H1 (cell line): ENCODE measurements around the gene MAPK4. TPM values are rescaled to one million over a fixed set of nuclear protein-coding genes. Genes with fewer than 3 reads are reported as not detected.

Experiments used
- CTCF ChIA-PET: fragments of 300-600 bp; sonication (Branson Sonifier 250); formaldehyde crosslinking; loops from one replicate; lab custom pipeline; 2021; ENCODE audit not compliant: partially characterized antibody; lab: Charles Lee
- POLR2A ChIA-PET: fragments of 300-600 bp; sonication (Branson Sonifier 250); formaldehyde crosslinking; loops from one replicate; lab custom pipeline; 2021; ENCODE audit warnings: inconsistent platforms; ENCODE audit not compliant: partially characterized antibody; lab: Charles Lee
- DNase-seq, 2 experiments: peaks; one replicate each; pipeline versions ENCODE4 v3.0.0 to v3.0.0-alpha.2; 2010 to 2022; ENCODE audit warnings: low spot score in 2 of 2, low read depth in 1 of 2, mixed read lengths in 1 of 2
- FAIRE-seq: peaks from 2 replicates; lab custom pipeline; 2011; peaks lifted over from hg19 to GRCh38; lab: Jason Lieb, UNC
- H2AFZ ChIP-seq: 2 replicates; pipeline ENCODE4 v1.8.1; 2012; ENCODE audit warnings: low read length, inconsistent platforms
- H2AK5ac ChIP-seq: 2 replicates; pipeline ENCODE4 v1.6.1; 2013; ENCODE audit warnings: low read depth, low read length
- H2BK120ac ChIP-seq: replicated peaks from 2 replicates; pipeline ENCODE3; 2013; ENCODE audit warnings: low read depth, low read length, inconsistent platforms
- H2BK12ac ChIP-seq: 2 replicates; pipeline ENCODE4 v1.6.1; 2013; ENCODE audit warnings: low read depth, low read length
- H2BK15ac ChIP-seq: 2 replicates; pipeline ENCODE4 v1.6.1; 2013; ENCODE audit warnings: low read length
- H2BK20ac ChIP-seq: 2 replicates; pipeline ENCODE4 v1.6.1; 2013; ENCODE audit warnings: low read length
- H2BK5ac ChIP-seq: 2 replicates; pipeline ENCODE4 v1.6.1; 2013; ENCODE audit warnings: low read depth, low read length
- H3K14ac ChIP-seq: 2 replicates; pipeline ENCODE4 v1.6.1; 2013; ENCODE audit warnings: inconsistent platforms; ENCODE audit not compliant: insufficient read length
- H3K18ac ChIP-seq: 2 replicates; pipeline ENCODE4 v1.6.1; 2013; ENCODE audit warnings: low read length; ENCODE audit errors: extremely low read depth
- H3K23ac ChIP-seq: 2 replicates; pipeline ENCODE4 v1.6.1; 2013; ENCODE audit warnings: inconsistent platforms; ENCODE audit not compliant: insufficient read length
- H3K23me2 ChIP-seq: 2 replicates; pipeline ENCODE4 v1.6.1; 2013; ENCODE audit warnings: low read depth, low read length
- H3K27ac ChIP-seq: 2 replicates; pipeline ENCODE4 v1.6.1; 2011; ENCODE audit warnings: low read depth, low read length, inconsistent platforms
- H3K27me3 ChIP-seq, 4 experiments: replicated peaks in 1 of 4; 1 replicate in 1 of 4; 2 replicates in 3 of 4; pipeline versions ENCODE4 v1.6.1 to v1.8.1; 2011 to 2013; ENCODE audit warnings: low read length in 3 of 4, mild to moderate bottlenecking in 3 of 4, inconsistent platforms in 2 of 4, mixed read lengths in 2 of 4, moderate library complexity in 1 of 4; ENCODE audit not compliant: control insufficient read depth in 3 of 4, insufficient read depth in 3 of 4; ENCODE audit errors: extremely low read depth in 1 of 4
- H3K36me3 ChIP-seq, 4 experiments: 2 replicates each; pipeline versions ENCODE4 v1.6.1 to v1.8.1; 2011 to 2013; ENCODE audit warnings: mild to moderate bottlenecking in 4 of 4, low read length in 3 of 4, moderate library complexity in 2 of 4, control low read depth in 1 of 4, inconsistent platforms in 1 of 4; ENCODE audit not compliant: insufficient read depth in 4 of 4, control insufficient read depth in 2 of 4
- H3K4ac ChIP-seq: replicated peaks from 2 replicates; pipeline ENCODE3; 2013; ENCODE audit warnings: low read length, low read depth, mixed read lengths, inconsistent platforms; ENCODE audit not compliant: insufficient read length
- H3K4me1 ChIP-seq, 4 experiments: replicated peaks in 1 of 4; 1 replicate in 1 of 4; 2 replicates in 3 of 4; pipeline versions ENCODE4 v1.6.1 to v1.8.1; 2011 to 2013; ENCODE audit warnings: low read length in 3 of 4, inconsistent platforms in 2 of 4, mixed read lengths in 1 of 4; ENCODE audit not compliant: insufficient read depth in 4 of 4, control insufficient read depth in 3 of 4
- H3K4me2 ChIP-seq, 2 experiments: 2 replicates each; pipeline versions ENCODE4 v1.6.1 to v1.8.1; 2011 to 2013; ENCODE audit warnings: low read depth in 2 of 2, low read length in 2 of 2, control low read depth in 1 of 2, inconsistent platforms in 1 of 2, mild to moderate bottlenecking in 1 of 2; ENCODE audit not compliant: insufficient read depth in 1 of 2
- H3K4me3 ChIP-seq, 4 experiments: fragments of 200-600, 300-600 bp in 1 of 4; sonication (generic), shearing (Covaris generic), sonication (Bioruptor Twin) in 1 of 4; 2 replicates each; pipeline versions ENCODE4 v1.5.1 to v1.8.1; 2011 to 2016; ENCODE audit warnings: low read length in 4 of 4, low read depth in 3 of 4, control low read depth in 2 of 4, inconsistent platforms in 2 of 4, mild to moderate bottlenecking in 2 of 4, mixed read lengths in 1 of 4, moderate library complexity in 1 of 4; ENCODE audit not compliant: insufficient read depth in 2 of 4; ENCODE audit errors: extremely low read depth in 1 of 4
- H3K56ac ChIP-seq: replicated peaks from 2 replicates; pipeline ENCODE3; 2013; ENCODE audit warnings: low read depth, mild to moderate bottlenecking, mixed read lengths, low read length, inconsistent platforms; ENCODE audit not compliant: insufficient read length
- H3K79me1 ChIP-seq: 2 replicates; pipeline ENCODE4 v1.6.1; 2013; ENCODE audit warnings: low read depth, low read length, control low read depth
- H3K79me2 ChIP-seq, 2 experiments: 2 replicates each; pipeline versions ENCODE4 v1.6.1 to v1.8.1; 2012 to 2013; ENCODE audit warnings: low read length in 2 of 2, mild to moderate bottlenecking in 2 of 2, inconsistent platforms in 1 of 2; ENCODE audit not compliant: insufficient read depth in 2 of 2, control insufficient read depth in 1 of 2
- H3K9ac ChIP-seq, 4 experiments: replicated peaks in 1 of 4; 1 replicate in 1 of 4; 2 replicates in 3 of 4; pipeline versions ENCODE4 v1.6.1 to v1.8.1; 2011 to 2013; ENCODE audit warnings: low read depth in 3 of 4, low read length in 3 of 4, control low read depth in 2 of 4, mild to moderate bottlenecking in 2 of 4, moderate library complexity in 2 of 4, inconsistent platforms in 1 of 4; ENCODE audit errors: extremely low read depth in 1 of 4
- H3K9me3 ChIP-seq, 2 experiments: 2 replicates each; pipeline versions ENCODE4 v1.6.1 to v1.8.1; 2012 to 2013; ENCODE audit warnings: mild to moderate bottlenecking in 2 of 2, moderate library complexity in 2 of 2, control low read depth in 1 of 2, inconsistent platforms in 1 of 2, low read depth in 1 of 2, low read length in 1 of 2, mixed read lengths in 1 of 2; ENCODE audit not compliant: insufficient read depth in 2 of 2
- H4K20me1 ChIP-seq, 2 experiments: replicated peaks in 1 of 2; 2 replicates each; pipeline versions ENCODE3 to v1.8.1; 2011 to 2013; ENCODE audit warnings: inconsistent platforms in 2 of 2, low read length in 2 of 2, mild to moderate bottlenecking in 1 of 2; ENCODE audit not compliant: insufficient read depth in 2 of 2, control insufficient read depth in 1 of 2
- H4K5ac ChIP-seq: 2 replicates; pipeline ENCODE4 v1.6.1; 2013; ENCODE audit warnings: low read length, low read depth, mixed read lengths, inconsistent platforms; ENCODE audit not compliant: insufficient read length
- H4K8ac ChIP-seq: 2 replicates; pipeline ENCODE4 v1.8.0; 2013; ENCODE audit warnings: mild to moderate bottlenecking, moderate library complexity, low read length, inconsistent platforms; ENCODE audit not compliant: insufficient read depth; ENCODE audit errors: extremely low read depth
- H4K91ac ChIP-seq: replicated peaks from 2 replicates; pipeline ENCODE3; 2013; ENCODE audit warnings: low read length, mixed read lengths, inconsistent platforms; ENCODE audit not compliant: insufficient read length
- NANOG ChIP-seq: IDR thresholded peaks from 2 replicates; pipeline ENCODE4 v1.6.1; 2011; ENCODE audit warnings: low read length, low read depth, mild to moderate bottlenecking, inconsistent platforms; ENCODE audit not compliant: insufficient read depth, poor library complexity, severe bottlenecking
- WGBS, 2 experiments: shearing (Covaris generic) in 1 of 2; methylation state at CpG; one replicate each; pipeline versions ENCODE4 v1.1.6 to v1.1.7; 2013 to 2015; ENCODE audit warnings: low lambda C conversion rate in 2 of 2, mixed read lengths in 2 of 2, inconsistent platforms in 1 of 2, low coverage in 1 of 2, missing lambda C conversion rate in 1 of 2; ENCODE audit not compliant: insufficient replicate concordance in 2 of 2, insufficient coverage in 1 of 2, insufficient read length in 1 of 2; ENCODE audit errors: extremely low coverage in 1 of 2, missing lambda C conversion rate in 1 of 2; 5-methylcytosine and 5-hydroxymethylcytosine counted together
- polyA plus RNA-seq, 7 experiments: library from polyadenylated mRNA; depleted of rRNA in 3 of 7; stranded (reverse) in 5 of 7; unstranded in 2 of 7; fragments of >200 nt in 5 of 7; fragments of 200-250 nt in 2 of 7; gene quantifications; 1 replicate in 5 of 7; 2 replicates in 1 of 7; 4 replicates in 1 of 7; pipeline versions ENCODE4 v1.2.1 to v1.2.3, GENCODE V29; 2011 to 2013; ENCODE audit warnings: missing spikeins in 2 of 7, mixed read lengths in 2 of 7
- total RNA-seq: library from RNA; stranded (reverse); fragmentation: NEBNext Ultra II Directional; extraction: Animal tissue kit (Norgen Biotek cat#: 25700); gene quantifications from 2 replicates; pipeline ENCODE4 v1.2.1, GENCODE V29; 2021

Gene MAPK4
- total and polyA plus RNA-seq, 2 of the 8 experiments (the other 6 are each of a cell fraction or from before 2014, with no cell fraction given): 3.2 to 3.7 TPM

DNA sequence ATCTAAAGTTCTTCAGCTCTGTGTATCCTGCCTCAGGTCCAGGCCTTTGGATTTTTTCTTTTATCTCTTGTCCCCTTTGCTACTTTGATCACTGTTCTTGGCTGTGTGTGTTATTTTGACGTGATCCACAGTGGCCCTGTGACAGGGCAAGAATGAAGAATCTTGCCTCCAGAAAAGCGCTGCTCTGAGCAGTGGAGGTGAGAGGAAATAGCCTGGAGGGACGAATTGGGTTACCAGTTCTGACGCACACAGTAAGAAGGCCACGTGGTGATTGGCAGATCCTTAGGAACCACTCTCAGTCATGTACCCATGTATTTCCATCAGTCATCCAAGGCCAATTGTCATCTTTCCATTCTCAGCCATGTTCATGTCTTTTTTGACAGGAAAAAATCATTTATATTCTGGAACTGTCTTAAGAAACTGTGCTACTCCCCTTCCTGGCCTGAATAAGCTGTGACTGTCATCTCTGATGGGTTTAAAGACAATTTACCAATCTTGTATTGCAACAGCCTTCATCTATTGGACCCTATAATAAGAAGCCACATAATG, 47.6 kb downstream of the MAPK4 start:
- H2BK15ac ChIP-seq: no peak overlapping the region
- H3K4me1 ChIP-seq: no peaks in the 10 kb centered on the region
- no peaks in the 10 kb centered on the region for H3K23me2 ChIP-seq
- H2BK20ac ChIP-seq: no peak overlapping the region
- no peaks in the 10 kb centered on the region for H3K27me3 ChIP-seq
- no peak overlapping the region for H4K8ac ChIP-seq
- DNase-seq (no peak), FAIRE-seq (no peak)
- no peak overlapping the region for H2BK120ac ChIP-seq
- H4K20me1 ChIP-seq: peaks cover 0 to 1% of the 10 kb centered on the region in 2 experiments
- no peak overlapping the region for H3K56ac ChIP-seq
- no peak overlapping the region for H3K18ac ChIP-seq
- H3K4ac ChIP-seq: no peak overlapping the region
- H3K79me1 ChIP-seq: no peaks in the 10 kb centered on the region
- H3K9ac ChIP-seq: no peak overlapping the region
- no peak overlapping the region for H3K27ac ChIP-seq
- no peak overlapping the region for H4K5ac ChIP-seq
- H4K91ac ChIP-seq: no peak overlapping the region
- POLR2A ChIA-PET: no interaction called here
- no peak overlapping the region for H2AFZ ChIP-seq
- H2BK12ac ChIP-seq: no peak overlapping the region
- H3K4me2 ChIP-seq: no peak overlapping the region
- no peak overlapping the region for H2AK5ac ChIP-seq
- peaks cover 7% of the 10 kb centered on the region in 2 experiments; a peak in 3 of 4 replicates for H3K9me3 ChIP-seq
- no peak overlapping the region for H2BK5ac ChIP-seq
- H3K79me2 ChIP-seq: no peaks in the 10 kb centered on the region
- no peak for TF ChIP-seq NANOG
- no peaks in the 10 kb centered on the region for H3K36me3 ChIP-seq
- H3K14ac ChIP-seq: no peak overlapping the region
- no peak overlapping the region for H3K4me3 ChIP-seq
- CTCF ChIA-PET: interaction anchor here (0.6 to 1.2 kb wide), 2 partner anchors 56 to 126 kb away, joined by 3 to 4 read pairs; no protein-coding TSS in a partner anchor
- WGBS, 2 experiments: 82% methylated on average over 5 of the region's 5 CpGs; no CpG with 5 or more reads in 1 of the 2 experiments
- H3K23ac ChIP-seq: no peak overlapping the region
